GM19240 (cell line): ENCODE results near the gene CLK1.
A peak's percentile ranks its signal among the peaks of the same experiment; 100 is the strongest.
"Not testable (repeated sequence)": the region's sequence is repeated elsewhere in the genome, so short reads cannot be mapped to it uniquely, and the experiment has no call there.

Experiments
- DNase-seq: peaks from one replicate; pipeline ENCODE4 v3.0.0; 2011; ENCODE audit warnings: low spot score; ENCODE audit not compliant: insufficient read length

The CLK1 gene

DNA sequence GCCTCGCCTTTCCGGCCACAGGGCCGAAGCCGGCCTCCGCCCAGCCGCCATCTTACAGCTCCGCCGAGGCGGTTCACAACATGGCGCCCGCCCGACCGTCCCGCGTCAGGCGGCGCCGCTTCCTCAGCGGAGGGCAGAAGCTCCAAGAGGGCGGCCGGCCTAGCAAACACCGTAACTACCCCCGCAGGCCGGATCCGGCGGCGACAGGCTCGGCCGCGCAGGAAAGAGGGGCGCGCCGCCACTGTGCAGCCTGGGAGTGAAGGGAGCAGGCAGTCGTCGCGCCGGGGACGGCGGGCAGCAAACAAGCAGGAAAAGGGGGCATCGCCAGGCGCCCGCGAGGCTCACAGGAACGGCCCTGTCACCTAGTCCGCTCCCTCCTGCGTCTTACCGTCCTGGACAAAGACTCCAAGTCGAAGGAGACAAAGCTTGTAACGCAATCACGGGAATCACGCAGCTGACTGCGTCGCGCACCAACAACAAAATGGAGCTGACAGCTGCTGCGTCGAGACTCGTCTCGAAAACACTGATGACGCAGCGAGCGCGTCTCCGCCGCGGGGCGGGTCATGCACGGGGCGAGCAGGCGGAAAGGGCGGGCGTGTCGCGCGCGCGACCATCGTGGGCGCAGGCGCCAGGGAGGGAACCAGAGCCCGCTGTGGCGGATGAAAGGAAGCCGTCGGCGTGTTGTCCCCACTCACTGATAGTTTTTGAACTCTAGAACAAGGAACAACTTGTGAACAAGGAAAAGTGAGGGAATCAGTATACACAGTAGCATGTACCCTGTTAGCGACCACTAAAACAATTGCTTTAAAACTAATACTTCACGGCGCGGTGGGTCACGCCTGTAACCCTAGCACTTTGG lies at the start of gene CLK1:
Gene CLK1, minus strand, starts transcription at position 483 of the 859 bp plus-strand sequence. CDS start 2,796 bp downstream, outside the sequence.
- peak; percentile 69 for DNase-seq

DNA sequence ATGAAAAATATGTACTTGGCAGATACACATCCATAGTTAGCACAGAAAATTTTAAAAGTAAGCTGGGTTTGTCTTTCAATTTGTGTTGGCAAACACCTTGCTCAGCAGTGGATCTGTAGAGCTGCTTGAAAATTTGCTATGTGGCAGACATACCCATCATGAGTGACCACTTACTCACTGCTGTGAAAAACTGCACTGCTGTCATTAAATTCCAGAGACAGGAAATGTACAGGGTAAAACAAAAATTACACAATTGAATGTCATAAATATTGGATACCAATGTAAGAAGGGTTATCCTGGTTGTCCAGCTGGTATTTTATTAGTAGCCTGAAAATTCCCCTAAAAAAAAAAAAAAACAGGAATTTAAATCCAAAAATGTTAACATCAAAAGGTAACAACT lies 49.2 kb upstream of the CLK1 start:
- DNase-seq = no peak

DNA sequence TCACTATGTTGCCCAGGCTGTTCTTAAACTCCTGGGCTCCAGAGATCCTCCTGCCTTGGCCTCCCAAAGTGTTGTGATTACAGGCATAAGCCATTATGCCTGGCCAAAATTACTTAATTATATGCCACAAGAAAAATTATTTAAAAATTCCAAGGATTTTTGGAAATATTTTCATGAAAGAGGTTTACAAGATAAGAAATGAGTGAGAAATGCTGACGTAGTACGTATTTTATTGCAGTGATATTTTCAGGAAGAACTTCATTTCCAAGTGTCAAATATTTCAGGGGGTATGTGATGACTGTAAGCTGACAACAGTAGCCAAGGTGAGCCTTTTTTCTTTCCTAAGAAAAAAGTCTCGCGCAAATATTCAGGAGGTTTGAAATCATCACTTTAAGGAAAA lies 45.5 kb upstream of the CLK1 start:
- no peak for DNase-seq

DNA sequence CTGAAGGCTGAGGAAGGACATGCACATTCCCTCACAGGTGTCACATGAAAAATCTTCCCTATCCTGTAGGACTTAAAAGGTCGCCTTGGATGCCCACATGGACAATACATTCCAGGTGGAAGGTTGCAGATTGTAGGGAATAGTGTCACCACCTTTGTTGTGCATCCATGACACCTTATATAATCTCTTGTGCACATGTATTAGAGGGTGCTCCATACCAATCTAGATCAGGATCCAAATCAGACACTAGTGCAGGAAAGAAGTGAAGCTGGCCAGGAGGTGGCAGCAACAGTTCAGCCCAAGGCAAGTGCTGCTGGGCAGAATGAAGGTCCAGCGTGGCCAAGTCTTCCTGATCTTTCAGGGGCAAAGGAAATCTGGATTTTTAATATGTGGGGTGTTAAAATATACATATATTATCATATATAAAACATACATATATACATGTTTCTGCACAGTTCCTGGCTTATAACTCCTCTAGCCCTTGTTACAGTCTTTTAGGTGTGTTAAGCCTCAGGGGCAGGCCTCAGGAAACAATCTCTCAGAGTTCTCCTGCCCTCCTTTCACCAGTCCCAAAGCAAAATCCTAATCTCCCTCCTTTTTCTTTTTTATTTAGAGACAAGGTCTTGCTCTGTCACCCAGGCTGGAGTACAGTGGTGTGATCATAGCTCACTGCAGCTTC lies 41.3 kb upstream of the CLK1 start:
- peak; percentile 13 for DNase-seq

DNA sequence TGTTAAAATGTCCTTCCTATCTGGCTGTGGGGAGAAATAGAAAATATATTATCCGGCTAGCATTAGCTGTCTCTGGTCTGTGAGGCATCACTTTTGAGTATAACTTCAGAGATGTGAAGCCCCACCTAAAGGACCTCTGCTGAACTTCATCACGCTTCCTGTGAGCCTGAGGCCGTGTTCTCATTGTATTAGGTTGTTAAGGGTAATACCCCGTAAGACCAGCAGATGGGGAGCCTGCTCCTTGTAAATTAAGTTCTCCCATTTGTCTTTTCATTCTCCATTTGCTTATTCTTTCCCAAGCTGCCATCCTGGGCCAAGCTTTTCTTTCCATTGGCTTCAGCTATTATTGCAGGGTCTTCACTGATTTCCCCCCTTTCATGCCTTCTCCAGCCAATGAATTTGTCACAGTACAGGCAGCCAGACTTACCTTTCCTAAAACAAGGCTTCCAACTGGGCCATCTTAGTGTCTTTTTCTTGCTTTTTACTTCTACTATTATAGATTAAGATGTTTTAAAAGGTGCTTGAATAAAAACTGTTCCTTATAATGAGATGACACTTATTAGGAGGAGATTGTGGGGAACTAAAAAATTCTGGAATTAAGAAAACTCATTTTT lies 37.1 kb upstream of the CLK1 start:
- DNase-seq = peak; percentile 72

DNA sequence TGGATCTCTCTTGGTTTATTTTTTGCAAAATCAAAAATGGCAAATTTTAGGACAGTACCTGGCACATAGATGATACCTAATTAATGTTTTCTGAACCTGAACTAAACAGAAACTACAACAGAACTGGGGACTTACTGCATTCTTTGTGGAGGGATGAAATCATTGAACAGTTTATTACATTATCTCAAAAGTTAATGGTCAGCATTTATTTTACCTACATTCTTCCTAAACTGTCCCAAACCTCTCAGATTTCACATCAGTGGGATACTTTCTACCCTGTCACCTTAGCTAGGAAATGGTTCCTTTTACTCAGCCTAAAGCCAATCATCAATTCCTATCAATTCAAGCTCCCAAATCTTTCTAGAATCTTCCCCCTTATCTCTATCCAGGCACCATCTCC lies 35.0 kb upstream of the CLK1 start:
- no peak for DNase-seq

DNA sequence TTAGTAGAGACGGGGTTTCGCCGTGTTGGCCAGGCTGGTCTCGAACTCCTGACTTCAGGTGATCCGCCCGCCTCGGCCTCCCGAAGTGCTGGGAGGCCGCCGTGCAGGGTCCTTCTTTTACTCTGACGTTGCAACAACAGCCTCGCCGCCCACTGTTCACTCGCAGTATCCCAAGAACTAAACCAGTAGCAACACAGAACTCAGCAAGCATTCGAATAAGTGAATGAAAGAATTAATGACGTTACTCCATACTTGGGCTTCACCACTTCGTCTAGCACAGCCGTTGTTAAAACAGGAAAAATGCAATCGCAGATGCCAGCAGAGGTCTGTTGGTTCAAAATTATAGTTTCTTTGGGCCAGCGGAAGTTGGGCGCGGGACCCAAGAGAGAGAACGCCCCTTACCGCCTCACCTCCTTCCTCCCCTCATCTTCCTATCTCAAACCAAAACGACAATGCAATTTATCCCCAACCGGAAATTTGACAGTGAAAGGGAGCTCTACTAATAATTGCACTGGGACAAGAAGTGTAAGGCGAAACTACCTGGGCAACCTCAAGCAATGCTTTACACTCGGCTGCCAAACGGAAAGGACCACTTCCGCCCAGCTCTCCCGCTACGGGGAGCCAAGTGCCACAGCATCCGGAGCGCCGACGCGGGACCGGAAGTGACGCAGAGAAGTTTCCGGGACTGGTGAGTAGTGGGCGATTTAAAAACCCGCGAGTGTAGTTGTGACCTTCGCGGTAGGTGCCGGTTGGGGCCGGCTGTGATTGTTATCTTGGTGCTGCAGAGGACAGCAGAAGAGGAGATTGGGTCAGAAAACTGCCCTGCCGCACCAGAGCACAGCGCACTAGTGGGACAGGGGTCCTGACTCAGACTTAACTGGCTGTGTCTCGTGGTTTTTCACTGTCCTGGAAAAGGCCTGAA lies 24.5 kb upstream of the CLK1 start, which contains the start of the genes NIF3L1 and PPIL3:
Gene NIF3L1, plus strand, starts transcription at position 668 of the 922 bp plus-strand sequence. CDS start 2,573 bp downstream, outside the sequence.
Gene PPIL3, minus strand, starts transcription at position 374 of the 922 bp plus-strand sequence. CDS start 1,462 bp downstream, outside the sequence.
- peak; percentile 71 for DNase-seq

DNA sequence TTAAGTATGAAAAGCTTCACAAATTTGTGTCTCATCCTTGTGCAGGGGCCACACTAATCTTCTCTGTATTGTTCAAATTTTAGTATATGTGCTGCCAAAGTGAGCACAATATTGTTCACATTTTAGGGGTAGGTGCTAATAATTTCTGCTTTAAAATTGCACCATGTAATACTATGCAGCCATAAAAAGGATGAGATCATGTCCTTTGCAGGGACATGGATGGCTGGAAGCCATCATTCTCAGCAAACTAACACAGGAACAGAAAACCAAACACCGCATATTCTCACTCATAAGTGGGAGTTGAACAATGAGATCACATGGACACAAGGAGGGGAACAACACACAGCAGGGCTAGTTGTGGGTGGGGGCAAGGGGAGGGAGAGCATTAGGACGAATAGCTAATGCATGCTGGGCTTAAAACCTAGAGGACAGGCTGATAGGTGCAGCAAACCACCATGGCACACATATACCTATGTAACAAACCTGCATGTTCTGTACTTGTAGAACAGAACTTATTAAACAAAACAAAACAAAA lies 17.3 kb upstream of the CLK1 start:
- DNase-seq = not testable (repeated sequence)

DNA sequence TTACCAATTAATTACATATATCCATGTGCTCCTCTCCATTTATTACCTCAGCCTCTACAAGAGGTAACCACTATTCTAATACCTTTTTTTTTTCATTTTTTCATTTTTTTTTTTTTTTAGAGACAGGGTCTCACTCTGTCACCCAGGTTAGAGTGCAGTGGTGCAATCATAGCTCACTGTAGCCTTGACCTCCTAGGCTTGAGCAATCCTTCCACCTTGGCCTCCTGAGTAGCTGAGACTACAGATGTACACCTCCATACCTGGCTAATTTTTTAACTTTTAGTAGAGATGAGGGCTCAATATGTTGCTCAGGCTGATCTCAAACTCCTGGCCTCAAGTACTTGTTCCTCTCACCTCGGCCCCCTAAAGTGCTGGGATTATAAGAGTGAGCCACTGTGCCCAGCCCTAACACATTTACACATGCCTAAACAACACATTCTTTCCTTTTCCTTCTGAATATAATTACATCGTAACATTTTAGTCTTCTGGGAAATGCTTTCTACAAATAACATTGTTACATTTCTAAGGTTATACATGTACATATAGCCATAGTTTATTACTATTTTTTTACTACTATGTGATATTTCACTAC lies 13.9 kb upstream of the CLK1 start:
- DNase-seq = no peak

DNA sequence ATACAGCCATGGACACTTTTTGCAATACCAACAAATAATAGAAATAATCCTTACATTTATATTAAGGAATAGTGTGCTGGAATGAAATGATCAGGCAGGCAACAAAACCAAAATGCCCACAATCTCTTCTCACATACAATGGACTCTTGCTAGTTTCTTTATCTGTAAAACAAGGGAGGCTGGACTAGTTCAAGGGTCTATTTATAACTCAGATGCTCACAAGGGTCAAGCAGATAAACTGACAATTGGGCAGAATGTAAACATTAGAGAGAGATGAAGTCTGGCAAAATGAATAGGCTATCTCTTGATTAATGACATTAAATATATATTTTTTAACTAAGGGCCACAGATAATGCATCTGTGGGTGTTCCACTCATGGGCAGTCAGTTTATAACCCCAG lies 13.0 kb upstream of the CLK1 start:
- no peak for DNase-seq

DNA sequence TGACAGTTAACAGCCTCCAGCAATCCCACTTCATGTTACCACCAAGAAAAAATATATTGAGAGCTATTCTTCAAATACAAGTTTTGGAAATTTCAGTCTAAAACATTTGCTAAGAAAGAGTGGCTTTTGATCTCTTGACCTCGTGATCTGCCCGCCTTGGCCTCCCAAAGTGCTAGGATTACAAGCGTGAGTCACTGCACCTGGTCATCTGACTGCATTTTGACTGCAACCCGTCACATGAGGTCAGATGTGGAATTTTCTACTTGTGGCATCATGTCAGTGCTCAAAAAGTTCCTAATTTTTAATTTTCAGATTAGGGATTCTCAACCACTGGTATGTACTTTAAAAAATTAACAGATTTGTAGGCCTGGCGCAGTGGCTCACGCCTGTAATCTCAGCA lies 9.1 kb upstream of the CLK1 start:
- no peak for DNase-seq

DNA sequence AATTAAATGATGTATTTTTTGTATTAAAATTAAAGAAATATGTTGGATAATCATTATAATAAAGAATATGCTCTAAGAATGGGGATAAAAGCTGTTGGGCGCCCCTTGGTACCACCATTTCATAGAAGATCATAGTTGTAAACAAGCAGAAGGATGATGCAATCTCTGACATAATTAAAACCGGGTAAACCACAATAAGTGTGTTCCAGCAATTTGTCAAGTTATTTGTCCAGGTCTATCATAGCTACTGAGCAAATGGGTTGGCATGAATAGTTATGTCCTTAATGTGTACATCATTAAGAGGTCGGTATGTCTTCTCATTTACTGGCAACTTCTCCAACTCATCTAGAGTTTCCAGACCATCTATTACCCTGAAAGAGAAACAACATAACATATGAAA lies 6.7 kb upstream of the CLK1 start:
- DNase-seq = no peak

DNA sequence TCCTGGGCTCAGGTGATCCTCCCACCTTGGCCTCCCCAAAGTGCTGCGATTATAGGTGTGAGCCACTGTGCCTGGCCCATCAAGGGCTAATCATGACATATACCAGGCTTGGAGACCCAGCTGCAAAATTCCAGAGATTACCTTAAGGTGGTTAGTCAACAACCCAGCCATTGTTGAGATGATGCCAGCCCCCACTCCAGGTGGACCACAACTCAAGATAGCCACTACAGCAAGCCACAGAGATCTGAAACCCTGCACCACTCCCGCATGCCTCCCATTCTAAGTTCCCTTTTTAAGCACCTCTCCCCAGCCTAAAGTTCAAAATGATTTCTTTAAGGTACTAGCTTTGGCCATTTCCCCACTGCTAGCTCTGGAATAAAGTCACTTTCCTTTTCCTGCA lies 4.6 kb upstream of the CLK1 start:
- DNase-seq = no peak

DNA sequence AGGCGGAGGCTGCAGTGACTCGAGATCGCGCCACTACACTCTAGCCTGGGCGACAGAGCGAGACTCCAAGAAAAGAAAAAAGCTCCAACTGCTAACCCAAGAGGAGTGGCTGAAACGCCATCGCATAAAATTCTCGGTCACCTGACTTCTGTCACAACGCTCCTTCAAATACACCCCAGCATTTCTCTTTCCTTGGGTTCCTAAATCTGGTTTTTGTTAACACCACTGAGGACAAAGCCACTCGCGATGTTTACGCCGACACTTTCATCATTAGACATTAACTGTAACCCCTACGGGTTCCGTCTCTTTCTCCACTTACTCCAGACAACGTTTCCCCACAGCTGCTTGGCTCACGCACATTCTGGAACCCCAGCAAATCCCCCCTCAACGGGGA lies 679 bp downstream of the CLK1 start:
- no peak for DNase-seq

DNA sequence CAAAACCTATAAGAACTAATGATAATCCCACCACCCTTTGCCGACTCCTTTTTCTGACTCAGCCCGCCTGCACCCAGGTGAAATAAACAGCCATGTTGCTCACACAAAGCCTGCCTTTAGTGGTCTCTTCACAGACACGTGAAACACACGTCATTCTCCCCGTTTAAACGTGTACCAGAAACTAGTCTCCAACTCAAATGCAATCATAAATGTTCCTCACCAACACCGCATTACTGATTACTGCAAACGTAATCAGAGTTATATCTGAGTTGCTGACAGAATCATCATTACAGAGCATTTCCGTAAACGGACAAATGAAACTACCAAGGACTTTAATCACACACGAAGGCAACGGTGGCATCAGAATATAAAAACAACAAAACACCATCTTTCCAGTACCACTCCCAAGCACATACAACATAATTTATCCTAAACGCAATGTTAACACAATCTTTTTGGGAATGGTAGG lies 1.9 kb downstream of the CLK1 start:
- DNase-seq = no peak

DNA sequence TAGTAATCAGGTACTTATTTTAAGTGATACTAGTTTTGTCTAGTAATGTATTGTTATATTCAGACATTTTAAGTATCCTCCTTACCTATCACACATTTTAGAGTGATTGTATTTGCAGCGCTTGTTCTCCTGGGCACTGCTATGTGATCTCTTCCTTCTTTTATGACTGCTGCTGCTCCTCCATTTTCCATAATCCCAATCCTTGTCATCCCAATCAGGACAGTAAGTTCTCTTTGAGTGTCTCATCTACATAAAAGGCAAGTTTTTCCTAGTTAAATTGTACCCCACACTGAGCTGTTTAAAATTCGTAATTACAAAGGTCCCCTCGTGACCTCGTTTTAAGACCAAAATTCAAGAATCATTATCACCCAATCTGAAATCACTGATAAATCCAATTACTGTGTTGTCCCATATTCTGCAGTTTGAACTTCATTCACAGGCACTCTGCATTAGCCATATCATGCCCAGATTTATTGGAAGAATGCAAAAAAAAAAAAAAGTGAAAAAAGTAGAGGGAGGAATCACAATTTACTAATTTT lies 2.8 kb downstream of the CLK1 start:
- DNase-seq = no peak

DNA sequence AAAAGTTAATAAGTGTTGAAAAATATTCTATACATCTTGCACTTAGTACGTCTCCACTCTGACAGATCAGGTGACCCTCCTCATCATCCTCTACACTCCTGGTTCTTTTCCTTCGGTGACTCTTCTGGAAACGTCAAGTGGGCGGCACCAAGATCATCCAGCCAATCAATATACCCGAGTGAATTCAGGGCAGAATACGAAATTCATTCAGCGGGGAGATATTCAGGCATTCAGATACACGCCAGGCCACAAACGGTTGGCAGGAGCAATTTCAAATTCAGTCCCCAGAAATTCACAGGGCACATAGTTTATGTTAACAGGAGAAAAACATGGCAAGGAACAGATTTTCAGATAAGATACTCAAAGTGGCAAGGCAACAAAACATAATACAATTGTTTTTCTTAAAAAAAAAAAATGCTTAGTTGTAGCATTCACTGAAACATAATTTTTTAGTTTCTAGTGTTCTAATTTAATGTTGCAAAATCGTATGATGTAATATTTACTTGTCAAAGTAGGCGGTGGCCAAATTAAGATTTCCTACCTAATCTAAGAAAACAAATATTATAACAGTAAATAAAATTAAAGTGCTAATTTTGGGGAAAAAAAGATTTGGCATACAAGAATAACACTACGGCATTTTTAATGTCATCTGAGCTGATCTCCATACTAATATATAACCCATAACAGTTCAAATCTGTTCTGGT lies 4.2 kb downstream of the CLK1 start:
- no peak for DNase-seq

DNA sequence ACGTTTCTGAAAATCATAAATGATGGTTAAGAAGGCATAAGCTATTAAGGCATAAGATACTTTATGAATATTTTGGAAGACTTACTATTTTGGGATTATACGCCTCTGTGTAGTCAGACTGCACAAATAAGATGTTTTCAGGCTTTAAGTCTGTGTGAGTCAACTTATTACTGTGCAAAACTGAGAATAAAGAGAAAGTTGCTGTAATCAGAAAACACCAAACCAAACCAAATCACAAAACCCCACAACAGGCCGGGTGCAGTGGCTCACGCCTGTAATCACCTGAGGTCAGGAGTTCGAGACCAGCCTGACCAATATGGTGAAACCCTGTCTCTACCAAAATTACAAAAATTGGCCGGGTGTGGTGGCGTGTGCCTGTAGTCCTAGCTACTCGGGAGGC lies 7.7 kb downstream of the CLK1 start:
- DNase-seq = no peak

DNA sequence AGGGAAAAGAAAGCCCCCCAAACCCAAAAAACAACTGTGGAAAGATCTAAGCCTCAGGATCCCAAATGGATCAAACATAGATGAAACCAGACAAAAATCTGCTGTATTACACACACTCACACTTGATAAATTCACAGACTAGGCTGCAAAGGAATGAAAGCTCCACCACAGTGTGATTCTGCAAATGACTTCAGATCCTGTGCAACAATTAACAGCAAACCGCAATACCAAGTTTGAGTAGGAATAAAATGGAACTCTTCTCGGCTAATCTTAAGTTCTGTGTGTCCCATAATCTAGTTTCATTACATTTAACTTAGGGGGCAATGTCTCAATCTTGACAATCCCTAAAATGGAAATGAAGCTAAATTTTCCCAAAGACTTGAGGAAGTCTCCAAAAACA lies 11.9 kb downstream of the CLK1 start:
- DNase-seq = no peak
